Activated CD8-positive, alpha-beta T cell treated with anti-CD3 and anti-CD28 coated beads, Interleukin-2, amount 10 ng/mL, durations not matched to agents 7 days and 5 days (primary cell): Measurements from ENCODE around the gene ZBTB11. TPM values are rescaled to one million over a fixed set of nuclear protein-coding genes. Genes with fewer than 3 reads are reported as not detected.
"Not testable (repeated sequence)": the region's sequence is repeated elsewhere in the genome, so short reads cannot be mapped to it uniquely, and the experiment has no call there.

ENCODE experiments used
- ATAC-seq: fragments of 150-1000 bp; cut with Tn5 transposase; one replicate; pipeline ENCODE4 v1.10.0; 2021; ENCODE audit warnings: moderate library complexity
- CTCF ChIA-PET: fragments of 350-600 bp; sonication (Branson Sonifier 250); formaldehyde crosslinking; loops from one replicate; lab custom pipeline; 2021; ENCODE audit warnings: antibody characterized with exemption; lab: Charles Lee
- POLR2A ChIA-PET: fragments of 350-600 bp; sonication (Branson Sonifier 250); formaldehyde crosslinking; loops from one replicate; lab custom pipeline; 2021; ENCODE audit warnings: antibody characterized with exemption; lab: Charles Lee
- DNase-seq: peaks from one replicate; pipeline ENCODE4 v3.0.0-alpha.2; 2020
- H3K27ac Mint-ChIP-seq: one replicate; pipeline ENCODE4 v1.8.0; 2021; ENCODE audit warnings: mild to moderate bottlenecking, mixed read lengths
- H3K27me3 Mint-ChIP-seq: one replicate; pipeline ENCODE4 v1.8.0; 2021; ENCODE audit warnings: low read depth, mixed read lengths
- H3K36me3 Mint-ChIP-seq: one replicate; pipeline ENCODE4 v1.8.0; 2021; ENCODE audit warnings: low read depth, mixed read lengths
- H3K4me1 Mint-ChIP-seq: one replicate; pipeline ENCODE4 v1.8.0; 2021; ENCODE audit warnings: low read depth, mixed read lengths
- H3K4me3 Mint-ChIP-seq: one replicate; pipeline ENCODE4 v1.8.0; 2021; ENCODE audit warnings: mild to moderate bottlenecking, mixed read lengths
- H3K9me3 Mint-ChIP-seq: one replicate; pipeline ENCODE4 v1.8.0; 2022; ENCODE audit warnings: mixed read lengths; ENCODE audit not compliant: insufficient read depth
- total RNA-seq, 2 experiments: library from RNA; stranded (reverse); gene quantifications; one replicate each; pipeline ENCODE4 v1.2.3, GENCODE V29; 2021

Gene ZBTB11
- total RNA-seq, 2 experiments from 2014 or later = 30.7 to 33.6 TPM

- POLR2A ChIA-PET = interaction anchor here (1.4 to 1.8 kb wide), 2 partner anchors 33 to 69 kb away, joined by 4 to 6 read pairs; partner anchors contain the start of gene PCNP
- Mint-ChIP-seq H3K36me3 (peaks cover 24% of the 10 kb centered on the region), H3K4me1 (peaks cover 37% of the 10 kb centered on the region), H3K27ac (peak overlapping the region; percentile 82), H3K9me3 (peaks cover 3% of the 10 kb centered on the region), H3K27me3 (no peaks in the 10 kb centered on the region), H3K4me3 (no peak overlapping the region)
- no peak for ATAC-seq
- no peak for DNase-seq
- CTCF ChIA-PET = interaction anchor here (1.2 to 2.2 kb wide), 4 partner anchors 8 to 69 kb away, joined by 3 to 8 read pairs (median 5); partner anchors contain the start of gene PCNP
These were observed 33.7 kb downstream of the ZBTB11 start for GRCh38 chr3:101643009-101643844.

GRCh38 chr3:101642441-101642840, 34.5 kb downstream of the ZBTB11 start:
- no peak for DNase-seq
- Mint-ChIP-seq H3K4me3 (no peak overlapping the region), H3K9me3 (peaks cover 3% of the 10 kb centered on the region), H3K36me3 (peaks cover 17% of the 10 kb centered on the region), H3K4me1 (peaks cover 37% of the 10 kb centered on the region), H3K27me3 (no peaks in the 10 kb centered on the region), H3K27ac (peak overlapping the region; percentile 7)
- POLR2A ChIA-PET = interaction anchor here (1.8 kb wide), 1 partner anchor 68 kb away, joined by 6 read pairs; the partner anchor contains the start of gene PCNP
- no peak for ATAC-seq
- CTCF ChIA-PET = interaction anchor here (1.2 kb wide), 1 partner anchor 68 kb away, joined by 5 read pairs; the partner anchor contains the start of gene PCNP

- not testable (repeated sequence) for DNase-seq, ATAC-seq, H3K27me3 Mint-ChIP-seq, H3K4me3 Mint-ChIP-seq, H3K27ac Mint-ChIP-seq, H3K9me3 Mint-ChIP-seq
- ChIA-PET CTCF (interaction anchor here (1.2 kb wide), 1 partner anchor 67 kb away, joined by 5 read pairs; the partner anchor contains the start of gene PCNP), POLR2A (interaction anchor here (1.1 kb wide), 1 partner anchor 493 kb away, joined by 3 read pairs; no protein-coding TSS in a partner anchor)
- Mint-ChIP-seq H3K36me3 (peaks cover 13% of the 10 kb centered on the region), H3K4me1 (peaks cover 37% of the 10 kb centered on the region)
These were observed 35.4 kb downstream of the ZBTB11 start for GRCh38 chr3:101641397-101642115.

GRCh38 chr3:101640256-101640655, 36.7 kb downstream of the ZBTB11 start:
- no peaks in the 10 kb centered on the region for H3K9me3 Mint-ChIP-seq
- H3K36me3 Mint-ChIP-seq = peaks cover 5% of the 10 kb centered on the region
- H3K4me1 Mint-ChIP-seq = peaks cover 29% of the 10 kb centered on the region
- H3K4me3 Mint-ChIP-seq = no peak overlapping the region
- ChIA-PET CTCF (interaction anchor here (1.1 kb wide), 1 partner anchor 12 kb away, joined by 3 read pairs; no protein-coding TSS in a partner anchor), POLR2A (interaction anchor here (1.1 kb wide), 1 partner anchor 492 kb away, joined by 3 read pairs; no protein-coding TSS in a partner anchor)
- ATAC-seq = no peak
- H3K27ac Mint-ChIP-seq = no peak overlapping the region
- no peak for DNase-seq
- no peaks in the 10 kb centered on the region for H3K27me3 Mint-ChIP-seq

- H3K4me3 Mint-ChIP-seq = no peak overlapping the region
- POLR2A ChIA-PET = no interaction called here
- ATAC-seq = no peak
- no peak overlapping the region for H3K27ac Mint-ChIP-seq
- peaks cover 21% of the 10 kb centered on the region for H3K4me1 Mint-ChIP-seq
- H3K9me3 Mint-ChIP-seq = no peaks in the 10 kb centered on the region
- peaks cover 6% of the 10 kb centered on the region for H3K27me3 Mint-ChIP-seq
- no peak for DNase-seq
- peaks cover 3% of the 10 kb centered on the region for H3K36me3 Mint-ChIP-seq
- CTCF ChIA-PET = interaction anchor here (0.6 to 1.9 kb wide), 6 partner anchors 13 to 569 kb away, joined by 3 to 6 read pairs (median 3); no protein-coding TSS in a partner anchor
These were observed 37.5 kb downstream of the ZBTB11 start for GRCh38 chr3:101639280-101639963.

GRCh38 chr3:101638261-101638745, 38.6 kb downstream of the ZBTB11 start:
- H3K27me3 Mint-ChIP-seq = peaks cover 6% of the 10 kb centered on the region
- POLR2A ChIA-PET = no interaction called here
- peaks cover 10% of the 10 kb centered on the region for H3K4me1 Mint-ChIP-seq
- no peak overlapping the region for H3K4me3 Mint-ChIP-seq
- H3K36me3 Mint-ChIP-seq = no peaks in the 10 kb centered on the region
- no peak overlapping the region for H3K27ac Mint-ChIP-seq
- DNase-seq (no peak), ATAC-seq (no peak)
- H3K9me3 Mint-ChIP-seq = no peaks in the 10 kb centered on the region
- CTCF ChIA-PET = interaction anchor here (1.1 to 1.9 kb wide), 5 partner anchors 8 to 568 kb away, joined by 3 to 6 read pairs (median 3); no protein-coding TSS in a partner anchor

GRCh38 chr3:101637451-101637850, 39.5 kb downstream of the ZBTB11 start:
- Mint-ChIP-seq H3K36me3 (no peaks in the 10 kb centered on the region), H3K4me1 (peaks cover 5% of the 10 kb centered on the region), H3K9me3 (no peaks in the 10 kb centered on the region), H3K27ac (no peak overlapping the region), H3K4me3 (no peak overlapping the region), H3K27me3 (peaks cover 6% of the 10 kb centered on the region)
- ATAC-seq (no peak), DNase-seq (no peak)
- ChIA-PET CTCF (interaction anchor here (1.1 kb wide), 1 partner anchor 9 kb away, joined by 3 read pairs; no protein-coding TSS in a partner anchor), POLR2A (no interaction called here)

- peaks cover 5% of the 10 kb centered on the region for H3K4me1 Mint-ChIP-seq
- H3K36me3 Mint-ChIP-seq = no peaks in the 10 kb centered on the region
- ATAC-seq = peak; percentile 92
- ChIA-PET CTCF (no interaction called here), POLR2A (no interaction called here)
- H3K9me3 Mint-ChIP-seq = no peaks in the 10 kb centered on the region
- H3K27me3 Mint-ChIP-seq = peaks cover 6% of the 10 kb centered on the region
- DNase-seq = peak; percentile 85
- no peak overlapping the region for H3K27ac Mint-ChIP-seq
- H3K4me3 Mint-ChIP-seq = no peak overlapping the region
These were observed 40.8 kb downstream of the ZBTB11 start for GRCh38 chr3:101635954-101636798.

GRCh38 chr3:101635345-101635744, 41.6 kb downstream of the ZBTB11 start:
- ChIA-PET CTCF (interaction anchor here (0.9 to 1.1 kb wide), 2 partner anchors 8 to 41 kb away, joined by 3 to 5 read pairs; no protein-coding TSS in a partner anchor), POLR2A (interaction anchor here (1.5 kb wide), 1 partner anchor 61 kb away, joined by 4 read pairs; the partner anchor contains the start of gene PCNP)
- DNase-seq (no peak), ATAC-seq (no peak)
- H3K36me3 Mint-ChIP-seq = no peaks in the 10 kb centered on the region
- no peak overlapping the region for H3K4me3 Mint-ChIP-seq
- peaks cover 5% of the 10 kb centered on the region for H3K4me1 Mint-ChIP-seq
- peaks cover 6% of the 10 kb centered on the region for H3K27me3 Mint-ChIP-seq
- no peak overlapping the region for H3K27ac Mint-ChIP-seq
- no peaks in the 10 kb centered on the region for H3K9me3 Mint-ChIP-seq

- CTCF ChIA-PET = interaction anchor here (0.9 to 1.1 kb wide), 2 partner anchors 9 to 42 kb away, joined by 3 to 5 read pairs; no protein-coding TSS in a partner anchor
- H3K9me3 Mint-ChIP-seq = no peaks in the 10 kb centered on the region
- POLR2A ChIA-PET = interaction anchor here (1.5 kb wide), 1 partner anchor 61 kb away, joined by 4 read pairs; the partner anchor contains the start of gene PCNP
- ATAC-seq = no peak
- DNase-seq = no peak
- peaks cover 5% of the 10 kb centered on the region for H3K4me1 Mint-ChIP-seq
- H3K27me3 Mint-ChIP-seq = peaks cover 6% of the 10 kb centered on the region
- no peak overlapping the region for H3K4me3 Mint-ChIP-seq
- no peak overlapping the region for H3K27ac Mint-ChIP-seq
- no peaks in the 10 kb centered on the region for H3K36me3 Mint-ChIP-seq
These were observed 42.2 kb downstream of the ZBTB11 start for GRCh38 chr3:101634591-101635196.
